SK-N-SH (cell line): ENCODE data around the gene SYNJ2BP. TPM values are rescaled to one million over a fixed set of nuclear protein-coding genes. Genes with fewer than 3 reads are reported as not detected.

Experiments used
- CTCF ChIA-PET: fragments of 300-600, 350-600 bp; formaldehyde crosslinking; extraction: SDS; loops from one replicate; lab custom pipeline; 2021; lab: Yijun Ruan, JAX
- POLR2A ChIA-PET: fragments of 350-600 bp; sonication (Branson Sonifier 250); formaldehyde crosslinking; extraction: SDS; loops from one replicate; lab custom pipeline; 2020; ENCODE audit warnings: antibody characterized with exemption, inconsistent platforms; lab: Yijun Ruan, JAX
- DNase-seq: peaks from one replicate; pipeline ENCODE4 v3.0.0; 2012
- H2AFZ ChIP-seq: fragments of 200-600 bp; sonication (generic); 2 replicates; pipeline ENCODE4 v1.8.1; 2016; ENCODE audit warnings: antibody characterized with exemption, mild to moderate bottlenecking, low read depth
- H3F3A ChIP-seq: fragments of 200-600 bp; sonication (generic); replicated peaks from 2 replicates; pipeline ENCODE3; 2016; ENCODE audit warnings: antibody characterized with exemption, mild to moderate bottlenecking; ENCODE audit not compliant: insufficient read depth
- H3K27ac ChIP-seq, 2 experiments: fragments of 200-500 bp in 1 of 2; fragments of 200-600 bp in 1 of 2; sonication (Bioruptor generic) in 1 of 2; sonication (generic), shearing (Covaris generic) in 1 of 2; 2 replicates each; pipeline versions ENCODE4 v1.5.1 to v1.6.1; 2014 to 2016; ENCODE audit warnings: low read depth in 2 of 2, inconsistent platforms in 1 of 2, low read length in 1 of 2, mild to moderate bottlenecking in 1 of 2, mixed read lengths in 1 of 2
- H3K27me3 ChIP-seq: fragments of 200-600 bp; sonication (generic), shearing (Covaris generic); 2 replicates; pipeline ENCODE4 v1.6.1; 2016; ENCODE audit warnings: mixed run types; ENCODE audit not compliant: insufficient read depth
- H3K36me3 ChIP-seq, 2 experiments: fragments of 200-500 bp in 1 of 2; fragments of 200-600 bp in 1 of 2; sonication (Bioruptor generic) in 1 of 2; sonication (generic) in 1 of 2; replicated peaks in 1 of 2; 2 replicates each; pipeline versions ENCODE3 to v1.5.1; 2014 to 2016; ENCODE audit warnings: low read length in 1 of 2, mild to moderate bottlenecking in 1 of 2; ENCODE audit not compliant: insufficient read depth in 2 of 2, control insufficient read depth in 1 of 2
- H3K4me1 ChIP-seq, 2 experiments: fragments of 200-500 bp in 1 of 2; fragments of 200-600 bp in 1 of 2; sonication (Bioruptor generic) in 1 of 2; sonication (generic), shearing (Covaris generic) in 1 of 2; 2 replicates each; pipeline versions ENCODE4 v1.5.1 to v1.6.1; 2014 to 2016; ENCODE audit warnings: low read depth in 1 of 2, low read length in 1 of 2, mixed run types in 1 of 2; ENCODE audit not compliant: insufficient read depth in 2 of 2, control insufficient read depth in 1 of 2
- H3K4me2 ChIP-seq: fragments of 200-600 bp; sonication (generic), shearing (Covaris generic); 2 replicates; pipeline ENCODE4 v1.6.1; 2017; ENCODE audit warnings: mixed run types
- H3K4me3 ChIP-seq, 2 experiments: fragments of 200-500 bp in 1 of 2; fragments of 200-600 bp in 1 of 2; sonication (Bioruptor generic) in 1 of 2; sonication (generic), shearing (Covaris generic) in 1 of 2; 2 replicates each; pipeline versions ENCODE4 v1.5.1 to v1.8.1; 2014 to 2016; ENCODE audit warnings: low read depth in 2 of 2, inconsistent platforms in 1 of 2, low read length in 1 of 2, mild to moderate bottlenecking in 1 of 2, mixed read lengths in 1 of 2, moderate library complexity in 1 of 2
- H3K79me2 ChIP-seq: fragments of 200-600 bp; sonication (generic); 2 replicates; pipeline ENCODE4 v1.8.1; 2017; ENCODE audit warnings: mild to moderate bottlenecking; ENCODE audit not compliant: insufficient read depth
- H3K9ac ChIP-seq: fragments of 200-600 bp; sonication (generic); 2 replicates; pipeline ENCODE4 v1.6.1; 2017; ENCODE audit warnings: mixed run types
- H3K9me2 ChIP-seq: fragments of 200-600 bp; sonication (generic); 2 replicates; pipeline ENCODE4 v1.6.1; 2017; ENCODE audit warnings: mixed run types
- H3K9me3 ChIP-seq: fragments of 200-600 bp; sonication (generic); 2 replicates; pipeline ENCODE4 v1.6.1; 2017; ENCODE audit warnings: mixed run types, mild to moderate bottlenecking, moderate library complexity
- H4K20me1 ChIP-seq: fragments of 200-600 bp; sonication (generic); 2 replicates; pipeline ENCODE4 v1.6.1; 2017; ENCODE audit warnings: mild to moderate bottlenecking, mixed run types; ENCODE audit not compliant: insufficient read depth
- CHD2 ChIP-seq: fragments of 150-350 bp; IDR thresholded peaks from 2 replicates; pipeline ENCODE4 v1.6.1; 2018; ENCODE audit warnings: low read length; ENCODE audit not compliant: partially characterized antibody
- FOSL2 ChIP-seq: IDR thresholded peaks from 2 replicates; pipeline ENCODE4 v1.4.0; 2012; ENCODE audit warnings: low read depth, mild to moderate bottlenecking, moderate library complexity, borderline replicate concordance
- IRF3 ChIP-seq: fragments of 150-350 bp; IDR thresholded peaks from 2 replicates; pipeline ENCODE4 v1.6.1; 2016; ENCODE audit warnings: mild to moderate bottlenecking, low read depth, low read length
- JUND ChIP-seq: IDR thresholded peaks from 2 replicates; pipeline ENCODE4 v1.4.0; 2012
- MAX ChIP-seq: IDR thresholded peaks from 2 replicates; pipeline ENCODE4 v1.4.0; 2012; ENCODE audit warnings: low read depth
- MEF2A ChIP-seq: IDR thresholded peaks from 2 replicates; pipeline ENCODE4 v1.4.0; 2012; ENCODE audit warnings: low read depth, borderline replicate concordance
- PBX3 ChIP-seq: IDR thresholded peaks from 2 replicates; pipeline ENCODE4; 2012
- RAD21 ChIP-seq: IDR thresholded peaks from 2 replicates; pipeline ENCODE4 v1.6.1; 2012; ENCODE audit warnings: mild to moderate bottlenecking, low read length
- RFX5 ChIP-seq: IDR thresholded peaks from 2 replicates; pipeline ENCODE4 v1.6.1; 2012; ENCODE audit warnings: mild to moderate bottlenecking, improper control_type of control experiment, low read length
- SMC3 ChIP-seq: IDR thresholded peaks from 2 replicates; pipeline ENCODE4 v1.6.1; 2012; ENCODE audit warnings: low read depth, low read length, improper control_type of control experiment
- TAF1 ChIP-seq: IDR thresholded peaks from 2 replicates; pipeline ENCODE4 v1.6.1; 2012; ENCODE audit warnings: low read depth, mild to moderate bottlenecking, low read length, moderate library complexity, borderline replicate concordance
- TCF12 ChIP-seq: IDR thresholded peaks from 2 replicates; pipeline ENCODE4 v1.4.0; 2012
- TEAD4 ChIP-seq: IDR thresholded peaks from 2 replicates; pipeline ENCODE4 v1.4.0; 2012; ENCODE audit warnings: mild to moderate bottlenecking, borderline replicate concordance; ENCODE audit not compliant: insufficient read depth
- USF1 ChIP-seq: IDR thresholded peaks from 2 replicates; pipeline ENCODE4 v1.4.0; 2012; ENCODE audit warnings: low read depth, borderline replicate concordance
- USF2 ChIP-seq: fragments of 150-350 bp; IDR thresholded peaks from 2 replicates; pipeline ENCODE4 v1.6.1; 2017; ENCODE audit warnings: antibody characterized with exemption, low read length, low read depth, borderline replicate concordance
- WGBS: methylation state at CpG from one replicate; pipeline ENCODE4 v1.1.6; 2017; ENCODE audit warnings: low lambda C conversion rate; 5-methylcytosine and 5-hydroxymethylcytosine counted together
- polyA plus RNA-seq, 3 experiments: library from polyadenylated mRNA; depleted of rRNA; stranded (reverse); fragments of >200 nt; gene quantifications; 2 replicates each; pipeline ENCODE4 v1.2.3, GENCODE V29; 2012

The SYNJ2BP gene
- polyA plus RNA-seq, 1 of the 3 experiments (the other 2 are of a cell fraction): 12.4 TPM

GRCh38 chr14:70391493-70392391, 25.1 kb downstream of the SYNJ2BP start (continued):
- TF ChIP-seq IRF3 (no peak), MEF2A (no peak), TAF1 (no peak), FOSL2 (no peak)

- H3K36me3 ChIP-seq: peaks cover 11 to 52% of the 10 kb centered on the region in 2 experiments
- H3F3A ChIP-seq: no peaks in the 10 kb centered on the region
- no peak overlapping the region for H3K4me3 ChIP-seq
- POLR2A ChIA-PET: no interaction called here
- H3K9me2 ChIP-seq: no peaks in the 10 kb centered on the region
- no peak overlapping the region for H3K27ac ChIP-seq
- TF ChIP-seq SMC3 (no peak), RFX5 (no peak), CHD2 (no peak), JUND (no peak)
- TF ChIP-seq, all 33 proteins: peak for 0
- no peak overlapping the region for H2AFZ ChIP-seq
- no peak for DNase-seq
- no peaks in the 10 kb centered on the region for H3K9me3 ChIP-seq
- H3K9ac ChIP-seq: no peak overlapping the region
- H4K20me1 ChIP-seq: no peaks in the 10 kb centered on the region
- 95% methylated on average over 2 of the region's 2 CpGs for WGBS
- CTCF ChIA-PET: interaction anchor here (1.2 kb wide), 1 partner anchor 309 kb away, joined by 3 read pairs; no protein-coding TSS in a partner anchor
- no peak overlapping the region for H3K4me2 ChIP-seq
- no peaks in the 10 kb centered on the region for H3K27me3 ChIP-seq
- H3K79me2 ChIP-seq: no peaks in the 10 kb centered on the region
- no peaks in the 10 kb centered on the region for H3K4me1 ChIP-seq
Observed at GRCh38 chr14:70382536-70382935, 34.4 kb downstream of the SYNJ2BP start.

GRCh38 chr14:70380824-70381223, 36.1 kb downstream of the SYNJ2BP start:
- no peak for DNase-seq
- Histone ChIP-seq H3K9ac (no peak overlapping the region), H3F3A (no peaks in the 10 kb centered on the region), H3K27ac (no peak overlapping the region), H4K20me1 (no peaks in the 10 kb centered on the region), H3K36me3 (peaks cover 6 to 45% of the 10 kb centered on the region in 2 experiments), H3K9me3 (no peaks in the 10 kb centered on the region), H3K27me3 (no peaks in the 10 kb centered on the region), H3K4me3 (no peak overlapping the region), H3K9me2 (no peaks in the 10 kb centered on the region), H3K4me1 (no peaks in the 10 kb centered on the region), H3K79me2 (no peaks in the 10 kb centered on the region), H2AFZ (no peak overlapping the region), H3K4me2 (no peak overlapping the region)
- ChIA-PET CTCF (no interaction called here), POLR2A (no interaction called here)
- TF ChIP-seq RAD21: no peak
- no peak for TF ChIP-seq PBX3
- TF ChIP-seq TCF12: no peak
- no peak for TF ChIP-seq USF1
- TF ChIP-seq RFX5: no peak
- TF ChIP-seq IRF3: no peak
- TF ChIP-seq MAX: no peak
- no peak for TF ChIP-seq USF2
- TF ChIP-seq TEAD4: no peak
